ENCODE measurements around the gene SLC66A2.

DNA sequence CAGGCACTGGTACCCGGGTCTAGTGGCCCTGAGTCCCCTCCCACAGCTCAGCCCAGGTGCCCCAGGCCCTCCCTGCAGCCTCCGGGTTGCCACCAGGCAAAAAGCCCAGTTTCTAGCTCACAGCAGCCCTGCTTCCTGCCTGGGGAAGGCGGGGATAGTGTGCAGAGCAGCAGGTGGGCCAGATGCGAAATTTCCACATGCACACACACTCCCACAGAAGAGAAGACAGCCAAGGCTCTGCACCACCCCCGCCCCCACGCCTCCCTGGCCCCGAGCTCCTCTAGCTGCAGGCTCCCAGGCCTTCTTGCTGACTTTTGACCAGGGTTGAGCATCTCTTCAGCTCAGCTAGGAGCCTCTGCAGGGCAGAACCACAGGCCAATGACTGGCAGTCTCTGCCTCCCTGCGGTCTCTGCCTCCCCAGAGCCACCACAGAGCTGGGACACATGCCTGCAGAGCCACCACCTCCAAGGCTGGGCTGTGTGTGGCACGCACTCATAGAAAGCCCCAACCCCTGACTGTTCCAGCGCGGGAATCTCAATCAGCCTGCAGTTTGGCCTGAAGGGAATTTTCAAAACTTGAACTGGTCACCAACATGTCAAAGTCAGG is 7.2 kb downstream of the SLC66A2 start:
- TF ChIP-seq, protein P1, sequence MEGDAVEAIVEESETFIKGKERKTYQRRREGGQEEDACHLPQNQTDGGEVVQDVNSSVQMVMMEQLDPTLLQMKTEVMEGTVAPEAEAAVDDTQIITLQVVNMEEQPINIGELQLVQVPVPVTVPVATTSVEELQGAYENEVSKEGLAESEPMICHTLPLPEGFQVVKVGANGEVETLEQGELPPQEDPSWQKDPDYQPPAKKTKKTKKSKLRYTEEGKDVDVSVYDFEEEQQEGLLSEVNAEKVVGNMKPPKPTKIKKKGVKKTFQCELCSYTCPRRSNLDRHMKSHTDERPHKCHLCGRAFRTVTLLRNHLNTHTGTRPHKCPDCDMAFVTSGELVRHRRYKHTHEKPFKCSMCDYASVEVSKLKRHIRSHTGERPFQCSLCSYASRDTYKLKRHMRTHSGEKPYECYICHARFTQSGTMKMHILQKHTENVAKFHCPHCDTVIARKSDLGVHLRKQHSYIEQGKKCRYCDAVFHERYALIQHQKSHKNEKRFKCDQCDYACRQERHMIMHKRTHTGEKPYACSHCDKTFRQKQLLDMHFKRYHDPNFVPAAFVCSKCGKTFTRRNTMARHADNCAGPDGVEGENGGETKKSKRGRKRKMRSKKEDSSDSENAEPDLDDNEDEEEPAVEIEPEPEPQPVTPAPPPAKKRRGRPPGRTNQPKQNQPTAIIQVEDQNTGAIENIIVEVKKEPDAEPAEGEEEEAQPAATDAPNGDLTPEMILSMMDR (conservative IDR thresholded peaks at IDR 0.05 in 1 of 2, IDR thresholded peaks at IDR 0.05 in 1 of 2; ENCODE audit: extremely low read depth in 1 of 2, insufficient read depth in 1 of 2, low read depth in 1 of 2, low read length in 2 of 2): no peak
- no peak for TF ChIP-seq EZH2 (IDR thresholded peaks at IDR 0.05; ENCODE audit: borderline replicate concordance, low read length)
